Lower leg skin (tissue), 4 donors: ENCODE results near the gene ABCA7. TPM values are rescaled to one million over a fixed set of nuclear protein-coding genes. Genes with fewer than 3 reads are reported as not detected.

Experiments
- DNase-seq, 2 donors: peaks; one replicate each; pipeline ENCODE4 v3.0.0-alpha.2; 2019; ENCODE audit warnings: low spot score in 2 of 2
- H3K4me3 ChIP-seq: fragments of 200-600 bp; sonication (generic); 2 replicates; pipeline ENCODE4 v1.5.1; 2017; ENCODE audit warnings: mild to moderate bottlenecking, low read depth; ENCODE audit not compliant: poor library complexity, severe bottlenecking
- POLR2A ChIP-seq, 2 donors: fragments of 450-650 bp; IDR thresholded peaks; one replicate each; pipeline ENCODE4 v1.6.1; 2016 to 2017; ENCODE audit warnings: antibody characterized with exemption in 2 of 2, mild to moderate bottlenecking in 1 of 2, moderate library complexity in 1 of 2
- WGBS, 2 donors: methylation state at CpG; one replicate each; pipeline ENCODE4 v1.1.5; 2018; 5-methylcytosine and 5-hydroxymethylcytosine counted together
- intact Hi-C: fragments of 100-400 bp; cut with DNase I; formaldehyde crosslinking; loops from one replicate; pipeline ENCODE4 v1.15.0; 2023; ENCODE audit warnings: low total_unique reads
- total RNA-seq, 4 donors: library from RNA; depleted of rRNA; stranded (reverse); fragments of >200 nt; gene quantifications; one replicate each; pipeline ENCODE4 v1.1.0, GENCODE V29; 2016
- TF ChIP-seq, protein P1 (sequence below), 3 donors: fragments of 450-650 bp; IDR thresholded peaks; one replicate each; pipeline ENCODE4 v1.5.1; 2016; ENCODE audit warnings: antibody characterized with exemption in 3 of 3, mild to moderate bottlenecking in 3 of 3, moderate library complexity in 2 of 3

The ABCA7 gene
- total RNA-seq, 4 donors from 2014 or later: 30.3 to 39.8 (median 33.5) TPM

DNA sequence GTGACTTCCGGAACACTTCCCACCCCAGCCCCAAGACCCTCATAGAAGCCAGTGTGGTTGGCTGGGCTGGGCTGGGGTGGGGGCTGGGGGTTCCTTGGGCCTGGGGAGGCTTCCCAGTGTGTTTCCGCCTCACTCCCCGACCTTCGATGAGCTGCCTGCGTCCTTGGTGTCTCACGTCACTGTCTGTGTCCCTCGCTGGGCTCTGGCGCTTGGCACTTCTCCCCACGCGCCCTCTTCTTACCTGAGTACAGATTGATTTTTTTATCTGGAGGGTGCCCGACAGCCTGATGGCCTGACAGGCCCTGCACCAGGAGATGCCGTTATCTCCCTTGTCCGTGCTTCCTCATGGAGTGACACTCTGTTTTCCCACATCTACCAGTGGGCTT is 47.2 kb upstream of the ABCA7 start:
- intact Hi-C loops: no loop called here
- no peak overlapping the region for H3K4me3 ChIP-seq
- TF ChIP-seq POLR2A (IDR thresholded peaks at IDR 0.05): no peak
- TF ChIP-seq, protein P1, sequence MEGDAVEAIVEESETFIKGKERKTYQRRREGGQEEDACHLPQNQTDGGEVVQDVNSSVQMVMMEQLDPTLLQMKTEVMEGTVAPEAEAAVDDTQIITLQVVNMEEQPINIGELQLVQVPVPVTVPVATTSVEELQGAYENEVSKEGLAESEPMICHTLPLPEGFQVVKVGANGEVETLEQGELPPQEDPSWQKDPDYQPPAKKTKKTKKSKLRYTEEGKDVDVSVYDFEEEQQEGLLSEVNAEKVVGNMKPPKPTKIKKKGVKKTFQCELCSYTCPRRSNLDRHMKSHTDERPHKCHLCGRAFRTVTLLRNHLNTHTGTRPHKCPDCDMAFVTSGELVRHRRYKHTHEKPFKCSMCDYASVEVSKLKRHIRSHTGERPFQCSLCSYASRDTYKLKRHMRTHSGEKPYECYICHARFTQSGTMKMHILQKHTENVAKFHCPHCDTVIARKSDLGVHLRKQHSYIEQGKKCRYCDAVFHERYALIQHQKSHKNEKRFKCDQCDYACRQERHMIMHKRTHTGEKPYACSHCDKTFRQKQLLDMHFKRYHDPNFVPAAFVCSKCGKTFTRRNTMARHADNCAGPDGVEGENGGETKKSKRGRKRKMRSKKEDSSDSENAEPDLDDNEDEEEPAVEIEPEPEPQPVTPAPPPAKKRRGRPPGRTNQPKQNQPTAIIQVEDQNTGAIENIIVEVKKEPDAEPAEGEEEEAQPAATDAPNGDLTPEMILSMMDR (IDR thresholded peaks at IDR 0.05): no peak
- no peak for DNase-seq
- 94 to 96% methylated on average over 13 of the region's 13 CpGs for WGBS, 2 donors

DNA sequence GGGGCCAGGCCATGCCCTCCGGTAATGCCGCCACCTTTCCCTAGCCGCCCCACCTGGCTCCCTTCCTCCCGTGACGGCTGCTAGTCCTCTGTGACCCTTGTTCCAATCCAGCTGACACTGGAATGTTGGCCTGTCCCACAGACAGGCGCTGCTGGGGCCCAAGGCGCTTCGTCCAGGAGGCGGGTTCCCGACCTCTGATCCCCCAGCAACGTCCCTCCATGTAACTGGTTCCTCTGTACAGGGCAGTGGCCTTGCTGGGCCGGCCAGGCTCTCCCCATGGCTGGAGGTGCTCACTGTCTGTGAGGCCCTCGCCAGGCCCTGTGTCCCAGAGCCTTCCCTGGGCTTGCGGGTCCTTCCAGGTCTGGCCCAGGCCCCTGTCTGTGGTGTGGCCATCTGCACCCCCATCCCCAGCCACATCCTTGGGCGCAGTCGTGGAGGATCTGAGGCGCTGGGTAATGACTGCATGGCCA is 46.5 kb upstream of the ABCA7 start:
- intact Hi-C loops: no loop called here
- DNase-seq: no peak
- H3K4me3 ChIP-seq: no peak overlapping the region
- 90 to 92% methylated on average over 12 to 17 of the region's 17 CpGs for WGBS, 2 donors
- TF ChIP-seq, protein P1 (IDR thresholded peaks at IDR 0.05): no peak
- TF ChIP-seq POLR2A (IDR thresholded peaks at IDR 0.05): no peak

DNA sequence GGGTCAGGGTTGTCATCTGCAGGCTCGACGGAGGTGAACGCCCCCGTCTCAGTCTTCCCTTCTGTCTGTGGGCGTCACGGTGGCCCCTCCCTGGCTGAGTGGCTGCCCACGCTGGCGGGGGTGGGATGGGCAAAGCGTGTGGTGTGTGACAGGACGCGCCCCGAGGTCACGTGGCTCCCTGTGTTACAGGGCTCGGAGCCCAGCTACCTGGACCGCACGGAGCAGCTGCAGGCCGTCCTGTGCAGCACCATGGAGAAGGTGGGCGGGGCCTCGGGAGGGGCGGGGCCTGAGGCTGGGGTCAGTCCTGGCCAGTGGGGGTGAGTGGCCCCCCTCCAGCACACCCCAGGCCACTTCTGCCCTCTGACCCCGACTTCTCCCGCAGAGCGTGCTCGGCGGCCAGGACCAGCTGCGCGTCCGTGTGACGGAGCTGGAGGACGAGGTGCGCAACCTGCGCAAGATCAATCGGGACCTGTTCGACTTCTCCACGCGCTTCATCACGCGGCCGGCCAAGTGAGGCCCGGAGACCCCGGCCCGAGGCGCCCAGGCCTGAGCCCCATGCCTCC is 46.0 kb upstream of the ABCA7 start:
- DNase-seq: no peak
- intact Hi-C loops: no loop called here

DNA sequence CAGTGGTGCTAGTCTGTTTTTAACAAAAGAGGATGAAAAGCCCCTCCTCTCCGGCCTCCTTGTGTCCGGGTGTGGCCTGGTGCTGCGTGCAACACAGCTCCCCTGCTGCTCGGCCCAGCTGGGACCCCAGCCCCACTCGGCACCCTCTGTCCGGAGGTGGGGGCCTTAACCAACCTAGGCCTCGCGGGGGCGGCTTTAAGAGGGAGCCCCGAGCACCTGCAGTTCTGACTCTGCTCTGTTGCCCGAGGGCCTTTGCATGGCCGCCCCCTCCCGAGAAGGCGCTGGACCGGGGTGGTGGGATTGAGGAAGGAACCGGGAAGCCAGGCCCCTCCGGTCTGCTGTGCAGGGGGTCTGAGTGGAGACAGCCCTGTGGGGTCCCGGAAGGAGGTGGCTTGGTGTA is 45.4 kb upstream of the ABCA7 start:
- no peak for DNase-seq
- TF ChIP-seq, protein P1 (IDR thresholded peaks at IDR 0.05): no peak
- TF ChIP-seq POLR2A (IDR thresholded peaks at IDR 0.05): no peak
- no peak overlapping the region for H3K4me3 ChIP-seq
- 86 to 88% methylated on average over 13 to 17 of the region's 18 CpGs for WGBS, 2 donors
- intact Hi-C loops: no loop called here

More for the DNA sequence above, 46.0 kb upstream of the ABCA7 start:
- TF ChIP-seq, protein P1 (IDR thresholded peaks at IDR 0.05): no peak
- no peak for TF ChIP-seq POLR2A (IDR thresholded peaks at IDR 0.05)
- 84 to 91% methylated on average over 24 to 43 of the region's 43 CpGs for WGBS, 2 donors
- H3K4me3 ChIP-seq: no peak overlapping the region

DNA sequence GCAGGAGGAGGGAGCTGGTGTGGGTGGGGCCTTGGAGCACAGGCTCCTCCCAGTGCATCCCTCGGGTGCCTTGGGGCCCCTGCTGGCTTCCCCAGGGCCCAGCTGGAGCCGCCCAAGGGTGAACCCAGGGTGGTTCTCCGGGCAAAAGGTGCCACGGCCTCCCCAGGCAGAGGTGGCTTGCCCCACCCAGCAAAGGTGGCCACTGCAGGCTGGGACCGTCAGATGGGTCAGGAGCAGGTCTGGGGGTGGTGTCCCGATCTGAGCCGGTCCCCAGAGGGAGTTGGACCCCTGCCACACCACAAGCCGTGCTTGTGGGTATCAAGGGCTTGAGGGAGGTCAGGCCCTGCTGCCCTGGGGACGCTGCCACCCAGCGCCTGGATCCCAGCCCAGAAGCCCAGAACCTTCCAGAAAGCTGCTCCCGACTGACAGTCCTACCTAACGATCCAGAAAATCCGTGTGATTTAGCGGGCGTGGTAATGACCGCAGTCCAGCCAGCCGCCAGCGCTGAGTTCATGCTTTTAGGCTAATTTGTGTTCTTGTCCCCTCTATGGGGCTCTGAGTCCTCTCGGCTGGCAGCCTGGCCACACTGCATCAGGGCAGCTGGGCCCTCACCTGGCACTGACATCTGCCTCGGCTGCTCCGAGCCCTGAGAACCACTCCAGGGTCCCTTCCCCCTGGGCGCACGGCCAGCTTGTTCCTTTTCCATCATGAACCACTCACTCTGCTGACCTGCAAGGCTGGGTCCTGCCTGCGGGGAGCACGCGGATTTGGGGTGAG is 44.7 kb upstream of the ABCA7 start:
- DNase-seq: no peak
- intact Hi-C loops: no loop called here
- H3K4me3 ChIP-seq: no peak overlapping the region
- 51 to 64% methylated on average over 19 to 25 of the region's 26 CpGs for WGBS, 2 donors
- no peak for TF ChIP-seq POLR2A (IDR thresholded peaks at IDR 0.05)
- TF ChIP-seq, protein P1 (IDR thresholded peaks at IDR 0.05): no peak
